GOT3 (cell line): ENCODE measurements around the gene METTL14.
"Not testable (repeated sequence)": the region's sequence is repeated elsewhere in the genome, so short reads cannot be mapped to it uniquely, and the experiment has no call there.

Experiments
- DNase-seq: peaks from one replicate; lab custom pipeline; 2025; ENCODE audit warnings: mixed read lengths; lab: John Stamatoyannopoulos, UW

Gene METTL14

DNA sequence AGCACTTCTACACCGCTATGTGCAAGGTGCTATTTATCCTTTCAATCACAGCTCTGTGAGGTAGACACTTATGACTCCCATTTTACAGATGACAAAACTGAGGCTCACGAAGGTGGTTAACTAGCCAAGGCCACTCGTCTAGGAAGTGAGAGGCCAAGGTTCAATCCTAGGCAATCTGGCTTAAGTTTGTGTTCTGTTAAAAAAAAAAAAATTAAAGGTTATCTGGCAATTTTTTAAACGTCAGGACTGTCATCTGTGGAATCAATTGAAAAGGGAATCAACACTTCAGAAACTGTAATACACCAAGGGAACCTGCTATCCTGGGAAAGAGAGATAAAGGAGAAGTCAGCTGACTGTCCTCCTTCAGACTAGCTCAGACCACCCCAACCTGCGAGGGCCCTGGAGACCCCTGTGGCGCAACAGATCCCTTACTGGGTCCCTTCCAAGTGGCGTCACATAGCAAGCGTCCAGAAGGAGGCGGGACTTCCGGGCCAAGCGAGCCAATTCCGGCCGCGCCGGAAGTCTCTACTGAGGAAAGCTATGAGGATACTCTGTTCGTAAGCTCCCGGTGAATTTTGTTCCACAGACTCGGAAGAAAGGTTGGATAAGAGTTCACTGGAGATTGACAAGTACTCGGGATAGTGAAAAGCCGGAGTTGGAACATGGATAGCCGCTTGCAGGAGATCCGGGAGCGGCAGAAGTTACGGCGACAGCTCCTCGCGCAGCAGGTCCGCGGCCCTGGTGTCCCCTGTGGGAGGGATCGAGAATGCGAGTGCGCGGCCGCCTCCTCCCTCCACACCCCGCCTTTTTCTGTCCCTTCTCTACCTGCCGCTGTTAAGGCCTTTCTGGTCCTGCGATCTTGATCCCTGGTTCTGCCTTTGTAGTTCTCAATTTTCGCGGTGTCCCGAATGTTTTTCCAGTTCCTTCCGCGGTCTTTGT, at the start of gene METTL14:
TSS of gene METTL14 (plus strand) at position 520 of the 939 bp plus-strand sequence. CDS start at position 663, 143 bp downstream.
- peak; percentile 53 for DNase-seq

DNA sequence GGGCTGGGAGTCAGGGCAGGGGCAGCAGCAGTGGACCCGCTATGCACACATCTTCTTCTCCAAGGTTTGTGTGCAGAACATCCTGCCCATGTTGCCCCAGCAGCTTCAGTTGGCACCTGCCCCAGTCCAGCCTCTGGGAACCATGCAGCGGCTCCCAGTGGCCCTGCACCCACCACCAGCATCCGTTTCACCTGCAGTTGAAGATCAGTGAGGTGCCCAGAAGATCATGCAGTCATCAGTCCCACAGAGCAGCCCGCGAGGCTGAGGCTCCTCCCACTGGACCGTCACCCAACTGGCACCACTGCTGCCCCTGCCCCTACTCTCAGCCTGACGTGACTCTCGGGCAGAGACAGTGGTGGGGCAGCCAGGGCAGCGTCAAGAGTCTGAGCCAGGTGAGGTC, 49.1 kb upstream of the METTL14 start:
- DNase-seq = not testable (repeated sequence)

- not testable (repeated sequence) for DNase-seq
Observed at GRCh38 chr4:118664665-118665064, 20.5 kb upstream of the METTL14 start.

DNA sequence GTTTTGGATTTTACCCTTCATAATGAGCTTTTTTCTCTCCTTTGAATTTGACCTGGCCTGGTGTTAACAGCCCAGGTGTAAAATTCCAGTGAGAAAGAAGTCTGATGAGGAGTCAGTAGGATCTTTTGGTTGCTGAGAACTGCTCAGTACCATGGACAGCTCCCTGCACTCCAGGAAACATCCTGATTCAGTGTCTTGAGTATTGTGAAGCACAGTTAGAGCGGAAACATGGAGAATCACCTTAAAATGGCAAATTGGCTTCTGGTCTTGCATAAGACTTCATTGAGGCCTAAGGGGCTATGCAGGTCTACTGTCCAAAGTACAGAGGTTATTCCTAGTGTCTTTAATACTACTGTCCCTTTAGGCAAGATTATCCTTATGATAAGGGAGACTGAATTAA, 16.0 kb upstream of the METTL14 start:
- not testable (repeated sequence) for DNase-seq

- not testable (repeated sequence) for DNase-seq
Observed at GRCh38 chr4:118670968-118671367, 14.2 kb upstream of the METTL14 start.

DNA sequence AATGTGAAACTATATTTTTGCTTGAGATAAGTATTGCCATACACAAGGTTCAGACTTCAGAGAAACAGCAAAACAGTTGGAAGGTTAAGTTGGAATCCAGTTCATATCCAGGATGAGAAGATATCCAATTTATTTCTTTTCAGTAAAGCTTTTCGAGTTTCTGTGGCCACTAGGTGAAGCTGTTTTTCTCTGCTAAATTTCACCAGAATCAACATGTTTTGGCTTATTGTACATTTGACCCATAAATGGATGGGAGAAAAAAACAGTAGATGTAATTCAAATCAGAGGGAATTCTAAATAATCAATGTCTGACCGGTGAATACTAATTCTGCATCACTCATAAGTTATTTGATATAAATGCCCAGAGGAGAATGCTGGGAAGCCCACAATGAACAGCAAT, 9.1 kb upstream of the METTL14 start:
- no peak for DNase-seq

GRCh38 chr4:118680808-118681207, 4.4 kb upstream of the METTL14 start:
- DNase-seq = no peak

DNA sequence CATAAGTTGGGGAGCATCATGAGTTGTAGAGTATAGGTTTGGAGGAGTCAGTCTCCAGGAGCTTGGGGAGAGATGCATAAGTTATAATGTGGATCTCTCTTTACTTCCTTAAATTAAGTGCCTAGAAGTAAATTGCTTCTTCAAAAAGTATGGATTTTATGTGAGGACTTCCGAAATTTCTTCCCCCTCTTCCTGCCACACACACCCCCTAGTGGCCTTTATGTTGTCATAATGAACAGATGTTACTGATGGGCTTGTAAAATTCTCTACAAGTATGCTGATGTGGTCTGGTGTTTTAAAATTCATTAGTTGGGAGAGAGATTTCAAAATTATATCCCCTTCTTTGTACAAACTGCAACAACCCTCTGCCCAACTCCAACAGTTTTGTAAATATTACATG, 2.3 kb upstream of the METTL14 start:
- no peak for DNase-seq

GRCh38 chr4:118683513-118683912, 1.7 kb upstream of the METTL14 start:
- no peak for DNase-seq

GRCh38 chr4:118703118-118703517, 17.9 kb downstream of the METTL14 start:
- DNase-seq = no peak

GRCh38 chr4:118711052-118711451, 25.9 kb downstream of the METTL14 start:
- no peak for DNase-seq

DNA sequence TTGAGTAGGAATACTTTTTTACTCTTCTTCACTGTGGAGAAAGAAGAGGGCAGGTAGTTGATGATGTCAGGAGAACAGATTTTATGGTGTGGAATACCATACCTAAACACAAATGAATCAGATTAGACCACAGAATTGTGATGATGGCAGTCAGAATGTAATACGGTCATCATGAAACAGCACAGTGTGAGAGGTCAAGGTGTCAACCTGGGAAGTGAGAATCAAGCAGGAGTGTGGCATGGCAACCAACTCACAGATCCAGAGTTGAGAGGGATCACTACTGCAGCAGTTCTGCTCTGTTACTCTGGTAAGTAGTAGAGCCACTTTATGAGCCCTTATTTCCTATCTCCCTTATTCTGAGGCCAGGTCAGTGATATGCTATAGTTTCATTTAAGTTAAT, 27.7 kb downstream of the METTL14 start:
- DNase-seq = no peak

- DNase-seq = no peak
Observed at GRCh38 chr4:118714682-118715081, 29.5 kb downstream of the METTL14 start.

- DNase-seq = no peak
Observed at GRCh38 chr4:118716304-118716703, 31.1 kb downstream of the METTL14 start.

DNA sequence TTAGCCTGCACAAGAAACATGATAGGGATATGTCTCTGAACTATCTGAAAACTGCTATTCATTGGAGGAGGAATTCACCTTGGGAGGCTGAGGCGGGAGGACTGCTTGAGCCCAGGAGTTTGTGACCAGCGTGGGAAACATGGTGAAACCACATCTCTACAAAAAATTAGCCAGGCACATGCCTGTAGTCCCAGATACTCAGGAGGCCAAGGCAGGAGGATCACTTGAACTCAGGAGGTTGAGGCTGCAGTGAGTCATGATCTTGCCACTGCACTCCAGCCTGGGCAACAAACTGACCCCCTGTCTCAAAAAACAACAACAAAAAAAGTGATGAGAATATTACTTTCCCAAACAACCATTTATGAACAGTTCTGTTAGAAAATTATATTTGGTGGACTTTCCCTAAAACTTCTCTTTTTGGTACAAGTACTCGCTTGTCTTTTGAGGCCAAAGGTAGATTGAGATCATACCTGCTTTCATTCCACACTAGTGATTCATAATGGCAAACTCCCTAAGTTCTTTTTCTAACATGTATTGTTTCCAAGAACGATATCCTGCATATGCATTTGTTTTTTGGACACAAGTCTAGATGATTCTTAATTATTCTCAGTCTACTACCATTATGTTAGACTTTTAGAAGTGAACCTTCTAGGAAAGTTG, 33.4 kb downstream of the METTL14 start:
- no peak for DNase-seq

DNA sequence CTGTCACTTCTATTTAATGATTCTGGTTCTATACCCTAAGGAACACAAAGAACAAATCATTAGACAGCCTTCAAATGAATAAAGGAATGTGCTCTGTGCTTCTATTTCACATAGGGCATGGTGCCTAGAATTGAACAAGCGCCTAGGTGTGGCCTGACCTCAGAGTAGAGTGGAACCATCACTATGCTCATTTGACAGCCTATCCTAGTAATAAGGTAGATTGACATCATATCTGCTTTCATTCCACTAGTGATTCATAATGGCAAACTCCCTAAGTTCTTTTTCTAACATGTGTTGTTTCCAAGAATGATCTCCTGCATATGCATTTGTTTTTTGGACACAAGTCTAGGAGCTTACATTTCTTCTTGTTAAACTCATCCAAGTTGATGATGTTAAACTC, 36.6 kb downstream of the METTL14 start:
- DNase-seq = no peak

DNA sequence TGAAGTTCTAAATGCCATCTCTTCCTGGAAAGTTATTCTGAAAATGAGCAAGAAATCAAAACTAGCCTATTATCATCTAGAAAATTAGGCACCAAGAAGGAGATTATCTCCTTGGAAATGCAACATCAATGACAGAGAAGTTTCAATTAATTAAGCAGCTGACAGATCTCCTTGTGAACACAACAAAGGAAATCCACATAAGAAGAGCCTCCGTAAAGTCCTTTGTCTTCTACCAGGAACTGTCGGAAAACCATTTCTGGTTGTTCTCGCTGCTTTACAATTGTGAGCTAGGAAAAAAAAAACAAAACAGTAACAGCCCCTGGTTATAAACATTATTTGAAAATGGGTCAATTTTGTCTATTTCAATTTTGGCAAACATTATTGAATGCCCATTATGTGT, 38.2 kb downstream of the METTL14 start:
- DNase-seq = no peak

DNA sequence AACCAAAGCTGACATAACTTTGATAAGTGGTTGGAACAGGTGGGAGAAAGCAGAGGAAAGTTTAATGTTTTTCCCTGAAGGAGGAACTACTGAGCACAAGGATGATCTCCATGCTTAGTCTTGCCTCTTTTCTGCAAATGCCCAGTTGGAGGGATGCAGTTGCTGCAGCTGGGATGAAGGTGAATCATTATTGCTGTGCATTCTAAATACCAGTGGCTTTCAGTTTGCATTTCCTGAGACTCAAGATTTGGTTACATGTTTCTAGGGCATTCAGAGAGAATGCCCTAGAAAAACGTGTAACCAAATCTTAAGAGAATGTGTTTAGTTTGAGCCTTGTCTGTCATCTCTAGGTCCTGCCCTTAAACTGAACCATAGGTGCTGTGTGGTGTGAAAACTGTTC, 42.2 kb downstream of the METTL14 start:
- no peak for DNase-seq

DNA sequence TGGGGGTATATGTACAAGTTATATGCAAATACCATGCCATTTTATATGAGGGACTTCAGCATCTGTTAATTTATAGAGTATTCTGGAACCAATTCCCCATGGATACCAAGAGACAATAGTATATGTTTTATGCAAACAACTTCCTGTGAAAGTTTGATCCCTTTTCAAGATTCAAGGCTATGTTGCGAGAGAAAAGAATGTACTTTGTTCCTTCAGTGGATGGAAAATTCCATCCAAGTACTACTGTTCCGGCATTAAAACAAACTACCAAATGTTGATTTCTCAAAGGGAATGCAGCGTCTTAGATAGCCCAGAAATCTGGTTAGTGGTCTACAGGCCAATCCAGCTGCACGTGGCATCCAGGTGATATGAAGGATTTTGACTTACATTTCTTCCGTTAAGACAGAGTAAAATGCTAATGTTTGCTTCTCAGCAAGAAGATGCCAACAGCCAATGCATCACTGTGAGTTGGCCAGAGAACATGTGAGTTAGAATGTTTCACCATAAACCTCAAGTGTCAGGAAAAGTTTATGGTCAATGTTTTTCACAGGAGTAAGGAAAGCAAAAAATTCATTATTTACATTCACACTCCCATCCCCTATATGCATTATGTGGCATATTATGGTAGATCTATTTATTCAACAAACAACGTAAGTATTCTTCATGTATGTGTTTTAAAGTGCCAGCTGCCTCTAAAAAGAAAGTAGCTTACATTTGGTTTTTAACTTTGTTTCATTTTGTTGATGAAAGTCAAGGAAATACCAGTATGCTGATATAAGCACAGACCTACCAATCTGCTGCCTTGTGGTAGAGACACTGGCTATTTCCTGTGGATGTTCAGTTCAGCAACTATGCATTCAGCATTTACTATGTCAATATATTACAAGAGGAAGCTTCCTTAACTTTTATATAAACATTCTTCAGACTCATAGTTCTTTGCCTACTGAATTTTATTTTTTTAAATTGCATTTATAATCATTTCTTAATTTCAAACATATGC, 44.4 kb downstream of the METTL14 start:
- no peak for DNase-seq

DNA sequence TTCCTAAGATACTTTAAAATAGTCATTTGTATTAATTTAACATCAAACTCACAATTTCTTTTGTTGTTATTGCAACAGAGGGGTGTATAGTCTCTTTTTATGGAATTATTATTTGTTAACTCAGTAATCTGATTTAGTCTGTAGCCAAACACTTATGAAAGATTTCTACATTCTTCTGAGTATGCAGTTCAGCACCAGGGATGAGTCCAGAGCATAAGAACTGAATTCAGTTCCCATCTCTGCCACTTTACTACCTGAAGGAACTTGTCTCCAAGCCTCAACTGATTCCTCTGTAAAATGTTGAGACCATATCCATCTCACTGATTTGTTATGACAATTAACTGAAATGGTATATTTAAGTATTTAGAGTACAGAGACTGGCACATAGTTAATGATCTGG, 45.5 kb downstream of the METTL14 start:
- no peak for DNase-seq

GRCh38 chr4:118732591-118733330, 47.6 kb downstream of the METTL14 start:
- DNase-seq = no peak
